HG03439 (cell line): ENCODE data around the gene BCAT1.
A peak's percentile ranks its signal among the peaks of the same experiment; 100 is the strongest.
"Not testable (repeated sequence)": the region's sequence is repeated elsewhere in the genome, so short reads cannot be mapped to it uniquely, and the experiment has no call there.

Source experiments
- ATAC-seq: cut with Tn5 transposase; IDR thresholded peaks from one replicate; pipeline ENCODE4 v1.9.1; 2021; ENCODE audit warnings: mild to moderate bottlenecking, moderate library complexity; ENCODE audit not compliant: unreplicated experiment

The BCAT1 gene

GRCh38 chr12:24860546-24860945, 88.4 kb downstream of the BCAT1 start:
- ATAC-seq = no peak

- ATAC-seq = no peak
Observed at GRCh38 chr12:24856541-24856940, 92.4 kb downstream of the BCAT1 start.

- no peak for ATAC-seq
Observed at GRCh38 chr12:24854908-24855307, 94.0 kb downstream of the BCAT1 start.

- ATAC-seq = no peak
Observed at GRCh38 chr12:24854017-24854416, 94.9 kb downstream of the BCAT1 start.

GRCh38 chr12:24853588-24853987, 95.3 kb downstream of the BCAT1 start:
- no peak for ATAC-seq

- ATAC-seq = no peak
Observed at GRCh38 chr12:24853094-24853493, 95.8 kb downstream of the BCAT1 start.

GRCh38 chr12:24852420-24852819, 96.5 kb downstream of the BCAT1 start:
- no peak for ATAC-seq

GRCh38 chr12:24851883-24852282, 97.0 kb downstream of the BCAT1 start:
- ATAC-seq = not testable (repeated sequence)

GRCh38 chr12:24851341-24851740, 97.6 kb downstream of the BCAT1 start:
- ATAC-seq = no peak

GRCh38 chr12:24850496-24850895, 98.4 kb downstream of the BCAT1 start:
- ATAC-seq = no peak

GRCh38 chr12:24848941-24849477, 99.9 kb downstream of the BCAT1 start:
- no peak for ATAC-seq

- ATAC-seq = no peak
Observed at GRCh38 chr12:24846689-24847088, 102.2 kb downstream of the BCAT1 start.

GRCh38 chr12:24845615-24846014, 103.3 kb downstream of the BCAT1 start:
- no peak for ATAC-seq

GRCh38 chr12:24840046-24840800, 108.7 kb downstream of the BCAT1 start:
- ATAC-seq = no peak

- peak; percentile 90 for ATAC-seq
Observed at GRCh38 chr12:24839268-24839791, 109.6 kb downstream of the BCAT1 start.

GRCh38 chr12:24838531-24838950, 110.4 kb downstream of the BCAT1 start:
- peak; percentile 52 for ATAC-seq

GRCh38 chr12:24835377-24835776, 113.5 kb downstream of the BCAT1 start:
- ATAC-seq = no peak

GRCh38 chr12:24833513-24833912, 115.4 kb downstream of the BCAT1 start:
- ATAC-seq = no peak

GRCh38 chr12:24823808-24824515, 124.9 kb downstream of the BCAT1 start:
- ATAC-seq = no peak

GRCh38 chr12:24822121-24822899, 126.6 kb downstream of the BCAT1 start:
- ATAC-seq = peak; percentile 85

GRCh38 chr12:24821691-24822090, 127.2 kb downstream of the BCAT1 start:
- ATAC-seq = peak; percentile 51
